HepG2 (cell line): Measurements from ENCODE around the gene MYL9.

Experiments used
- CTCF ChIP-seq: sonication (generic); formaldehyde crosslinking; IDR thresholded peaks from 2 replicates; pipeline ENCODE4 v1.5.0; 2020; ENCODE audit warnings: mild to moderate bottlenecking, missing genetic modification reagents, moderate library complexity
- GABPA ChIP-seq, 2 experiments: IDR thresholded peaks; 2 replicates each; pipeline ENCODE4 v1.6.1; 2011 to 2016; ENCODE audit warnings: low read depth in 2 of 2, low read length in 1 of 2, missing biosample characterization in 1 of 2, missing genetic modification characterization in 1 of 2
- RAD21 ChIP-seq: fragments of 450-650 bp; formaldehyde crosslinking; IDR thresholded peaks from 2 replicates; pipeline ENCODE4 v1.5.0; 2020; ENCODE audit warnings: mild to moderate bottlenecking
- ZC3H4 ChIP-seq: sonication (generic); formaldehyde crosslinking; IDR thresholded peaks from 2 replicates; pipeline ENCODE4 v1.4.0; 2020; ENCODE audit warnings: missing genetic modification reagents, borderline replicate concordance
- ZFP37 ChIP-seq: sonication (generic); formaldehyde crosslinking; IDR thresholded peaks from 2 replicates; pipeline ENCODE4 v1.4.0; 2020; ENCODE audit warnings: missing genetic modification reagents, borderline replicate concordance
- TF ChIP-seq, protein P1 (sequence below): sonication (generic); formaldehyde crosslinking; IDR thresholded peaks from 2 replicates; pipeline ENCODE4 v1.4.0; 2020; ENCODE audit warnings: missing genetic modification reagents
- TF ChIP-seq, protein P2 (sequence below): sonication (generic); formaldehyde crosslinking; IDR thresholded peaks from 2 replicates; pipeline ENCODE4 v1.4.0; 2020; ENCODE audit warnings: missing genetic modification reagents

DNA sequence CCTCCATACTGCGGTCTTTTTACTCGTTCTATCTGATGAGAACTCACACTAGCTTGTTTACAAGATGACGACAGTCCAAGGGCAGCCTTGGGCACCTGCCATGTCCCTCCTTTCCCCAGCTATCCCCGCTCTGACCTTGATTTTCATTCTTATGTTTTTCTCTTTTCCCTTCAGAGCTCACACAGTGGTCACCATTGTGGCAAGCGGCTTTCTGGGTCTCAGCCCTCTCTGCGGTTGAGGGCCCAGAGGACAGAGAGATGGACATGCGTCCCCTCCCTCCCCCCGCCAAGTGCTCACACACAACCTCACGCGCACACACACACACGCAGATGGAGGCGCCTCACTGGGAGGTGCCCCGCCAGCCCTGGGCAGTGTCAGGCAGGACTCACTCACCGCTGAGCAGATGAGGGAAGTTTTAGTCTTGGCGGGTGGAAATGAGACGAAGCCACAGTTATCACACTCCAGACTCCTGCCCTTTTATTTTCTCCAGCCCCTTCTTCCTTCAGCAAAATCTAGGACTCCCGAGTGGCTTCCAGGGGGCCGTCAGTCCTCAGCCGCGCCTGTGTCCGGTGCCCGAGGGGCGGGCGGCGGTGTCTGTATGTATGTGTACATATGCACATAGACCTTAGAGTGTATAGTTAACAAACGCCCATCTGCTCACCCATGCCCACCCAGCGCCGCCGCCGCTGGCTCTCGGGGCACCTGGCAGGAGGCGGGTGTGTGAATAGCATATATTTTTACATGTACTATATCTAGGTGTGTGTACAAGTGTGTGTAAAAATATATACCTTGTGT is 13.8 kb upstream of the MYL9 start:
- TF ChIP-seq ZC3H4 (CRISPR knock-in tag) (no peak), CTCF (CRISPR knock-in tag) (no peak), RAD21 (no peak), GABPA (IDR thresholded peaks at IDR 0.05; ENCODE audit: low read depth, low read length) (no peak), GABPA (CRISPR knock-in tag; IDR thresholded peaks at IDR 0.05; ENCODE audit: low read depth) (no peak), ZFP37 (CRISPR knock-in tag) (no peak)
- TF ChIP-seq, protein P1, sequence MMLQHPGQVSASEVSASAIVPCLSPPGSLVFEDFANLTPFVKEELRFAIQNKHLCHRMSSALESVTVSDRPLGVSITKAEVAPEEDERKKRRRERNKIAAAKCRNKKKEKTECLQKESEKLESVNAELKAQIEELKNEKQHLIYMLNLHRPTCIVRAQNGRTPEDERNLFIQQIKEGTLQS, result no peak
- TF ChIP-seq, protein P2, sequence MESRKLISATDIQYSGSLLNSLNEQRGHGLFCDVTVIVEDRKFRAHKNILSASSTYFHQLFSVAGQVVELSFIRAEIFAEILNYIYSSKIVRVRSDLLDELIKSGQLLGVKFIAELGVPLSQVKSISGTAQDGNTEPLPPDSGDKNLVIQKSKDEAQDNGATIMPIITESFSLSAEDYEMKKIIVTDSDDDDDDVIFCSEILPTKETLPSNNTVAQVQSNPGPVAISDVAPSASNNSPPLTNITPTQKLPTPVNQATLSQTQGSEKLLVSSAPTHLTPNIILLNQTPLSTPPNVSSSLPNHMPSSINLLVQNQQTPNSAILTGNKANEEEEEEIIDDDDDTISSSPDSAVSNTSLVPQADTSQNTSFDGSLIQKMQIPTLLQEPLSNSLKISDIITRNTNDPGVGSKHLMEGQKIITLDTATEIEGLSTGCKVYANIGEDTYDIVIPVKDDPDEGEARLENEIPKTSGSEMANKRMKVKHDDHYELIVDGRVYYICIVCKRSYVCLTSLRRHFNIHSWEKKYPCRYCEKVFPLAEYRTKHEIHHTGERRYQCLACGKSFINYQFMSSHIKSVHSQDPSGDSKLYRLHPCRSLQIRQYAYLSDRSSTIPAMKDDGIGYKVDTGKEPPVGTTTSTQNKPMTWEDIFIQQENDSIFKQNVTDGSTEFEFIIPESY, result peak; percentile 50
